Gastrocnemius medialis (tissue), 4 donors: ENCODE measurements around the gene METTL23. TPM values are rescaled to one million over a fixed set of nuclear protein-coding genes. Genes with fewer than 3 reads are reported as not detected.

Source experiments
- ATAC-seq, 2 donors: fragments of 150-250 bp; one replicate each; pipeline ENCODE4 v1.9.1; 2016
- DNase-seq, 2 donors: peaks; one replicate each; pipeline ENCODE4 v3.0.0-alpha.2; 2019
- H3K27ac ChIP-seq, 4 donors: fragments of 200-600 bp; sonication (generic); 1 replicate in 1 of 4; 2 replicates in 3 of 4; pipeline ENCODE4 v1.5.1; 2016 to 2018; ENCODE audit warnings: mild to moderate bottlenecking in 2 of 4, moderate library complexity in 1 of 4
- H3K27me3 ChIP-seq, 3 donors: fragments of 200-600 bp; sonication (generic) in 2 of 3; 1 replicate in 1 of 3; 2 replicates in 2 of 3; pipeline versions ENCODE4 v1.5.1 to v1.6.0; 2016 to 2019; ENCODE audit warnings: mild to moderate bottlenecking in 1 of 3, moderate library complexity in 1 of 3
- H3K36me3 ChIP-seq, 2 donors: fragments of 200-600 bp; sonication (generic) in 1 of 2; one replicate each; pipeline ENCODE4 v1.5.1; 2017 to 2018
- H3K4me1 ChIP-seq, 2 donors: fragments of 200-600 bp; sonication (generic) in 1 of 2; one replicate each; pipeline ENCODE4 v1.5.1; 2016 to 2017; ENCODE audit warnings: mild to moderate bottlenecking in 2 of 2
- H3K4me3 ChIP-seq, 4 donors: fragments of 200-600 bp; sonication (generic) in 3 of 4; 1 replicate in 1 of 4; 2 replicates in 3 of 4; pipeline ENCODE4 v1.5.1; 2016 to 2019; ENCODE audit warnings: mild to moderate bottlenecking in 2 of 4
- H3K9me3 ChIP-seq, 3 donors: fragments of 200-600 bp; sonication (generic) in 2 of 3; 1 replicate in 1 of 3; 2 replicates in 2 of 3; pipeline ENCODE4 v1.5.1; 2016 to 2019
- POLR2A ChIP-seq, 2 donors: fragments of 450-650 bp; IDR thresholded peaks; one replicate each; pipeline ENCODE4 v1.6.1; 2017; ENCODE audit warnings: antibody characterized with exemption in 2 of 2, mild to moderate bottlenecking in 2 of 2, moderate library complexity in 2 of 2
- in situ Hi-C, 4 donors: fragments of 200-750 bp; cut with MboI; loops; one replicate each; pipeline versions ENCODE4 v1.15.0 to v1.8.0; 2017; ENCODE audit warnings: low sequenced_read_pairs in 4 of 4
- intact Hi-C: fragments of 100-400 bp; cut with DNase I; formaldehyde crosslinking; loops from one replicate; pipeline ENCODE4 v1.15.1; 2023; ENCODE audit warnings: low total_unique reads
- total RNA-seq, 4 donors: library from RNA; depleted of rRNA; stranded (reverse); fragments of >200 nt; gene quantifications; one replicate each; pipeline versions ENCODE4 v1.1.0 to v1.2.3, GENCODE V29; 2016
- TF ChIP-seq, protein P1 (sequence below), 5 experiments: fragments of 450-650 bp in 3 of 5; fragments of 200-600 bp in 2 of 5; sonication (generic) in 2 of 5; IDR thresholded peaks in 4 of 5; conservative IDR thresholded peaks in 1 of 5; 1 replicate in 4 of 5; 2 replicates in 1 of 5; pipeline ENCODE4 v1.5.1; 2016 to 2019; ENCODE audit warnings: antibody characterized with exemption in 5 of 5, mild to moderate bottlenecking in 3 of 5, moderate library complexity in 3 of 5

METTL23 gene
- total RNA-seq, 4 donors from 2014 or later, result 23.9 to 35.5 (median 29.7) TPM

DNA sequence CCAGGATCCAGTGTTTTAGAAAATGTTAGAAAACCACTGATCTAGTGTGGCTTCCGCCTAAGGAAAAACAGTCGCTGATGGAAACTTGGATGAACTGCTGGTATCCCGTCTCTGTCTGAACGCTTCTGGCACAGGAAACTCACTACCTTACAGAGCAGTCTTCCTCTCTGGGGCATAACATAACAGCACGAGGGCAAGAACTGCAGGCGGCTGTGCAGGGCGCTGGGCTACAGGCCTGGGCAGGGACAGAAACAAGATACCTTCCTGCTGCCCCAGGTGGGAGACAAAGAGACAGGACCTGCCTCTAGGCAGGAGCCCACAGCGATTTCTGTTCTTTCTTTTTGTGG, 26.4 kb upstream of the METTL23 start:
- DNase-seq (no peak), ATAC-seq (peak; percentile 67 to 75)
- peak overlapping the region; percentile 88 to 92 (median 88) for H3K27ac ChIP-seq
- in situ Hi-C loops, result loop anchor here in 1 of 4 donors (25.0 kb wide), 1 partner anchor 138 kb away; a partner anchor contains a TSS
- peak overlapping the region; percentile 44 to 55 (median 48) for H3K4me3 ChIP-seq
- no peaks in the 10 kb centered on the region for H3K9me3 ChIP-seq
- H3K4me1 ChIP-seq, result peaks cover 55 to 74% of the 10 kb centered on the region in 2 donors
- H3K36me3 ChIP-seq, result no peaks in the 10 kb centered on the region
- no peak for TF ChIP-seq POLR2A (IDR thresholded peaks at IDR 0.05)
- TF ChIP-seq, protein P1, sequence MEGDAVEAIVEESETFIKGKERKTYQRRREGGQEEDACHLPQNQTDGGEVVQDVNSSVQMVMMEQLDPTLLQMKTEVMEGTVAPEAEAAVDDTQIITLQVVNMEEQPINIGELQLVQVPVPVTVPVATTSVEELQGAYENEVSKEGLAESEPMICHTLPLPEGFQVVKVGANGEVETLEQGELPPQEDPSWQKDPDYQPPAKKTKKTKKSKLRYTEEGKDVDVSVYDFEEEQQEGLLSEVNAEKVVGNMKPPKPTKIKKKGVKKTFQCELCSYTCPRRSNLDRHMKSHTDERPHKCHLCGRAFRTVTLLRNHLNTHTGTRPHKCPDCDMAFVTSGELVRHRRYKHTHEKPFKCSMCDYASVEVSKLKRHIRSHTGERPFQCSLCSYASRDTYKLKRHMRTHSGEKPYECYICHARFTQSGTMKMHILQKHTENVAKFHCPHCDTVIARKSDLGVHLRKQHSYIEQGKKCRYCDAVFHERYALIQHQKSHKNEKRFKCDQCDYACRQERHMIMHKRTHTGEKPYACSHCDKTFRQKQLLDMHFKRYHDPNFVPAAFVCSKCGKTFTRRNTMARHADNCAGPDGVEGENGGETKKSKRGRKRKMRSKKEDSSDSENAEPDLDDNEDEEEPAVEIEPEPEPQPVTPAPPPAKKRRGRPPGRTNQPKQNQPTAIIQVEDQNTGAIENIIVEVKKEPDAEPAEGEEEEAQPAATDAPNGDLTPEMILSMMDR (IDR thresholded peaks at IDR 0.05 in 4 of 5, conservative IDR thresholded peaks at IDR 0.05 in 1 of 5), result no peak
- H3K27me3 ChIP-seq, result no peaks in the 10 kb centered on the region
- intact Hi-C loops, result no loop called here

DNA sequence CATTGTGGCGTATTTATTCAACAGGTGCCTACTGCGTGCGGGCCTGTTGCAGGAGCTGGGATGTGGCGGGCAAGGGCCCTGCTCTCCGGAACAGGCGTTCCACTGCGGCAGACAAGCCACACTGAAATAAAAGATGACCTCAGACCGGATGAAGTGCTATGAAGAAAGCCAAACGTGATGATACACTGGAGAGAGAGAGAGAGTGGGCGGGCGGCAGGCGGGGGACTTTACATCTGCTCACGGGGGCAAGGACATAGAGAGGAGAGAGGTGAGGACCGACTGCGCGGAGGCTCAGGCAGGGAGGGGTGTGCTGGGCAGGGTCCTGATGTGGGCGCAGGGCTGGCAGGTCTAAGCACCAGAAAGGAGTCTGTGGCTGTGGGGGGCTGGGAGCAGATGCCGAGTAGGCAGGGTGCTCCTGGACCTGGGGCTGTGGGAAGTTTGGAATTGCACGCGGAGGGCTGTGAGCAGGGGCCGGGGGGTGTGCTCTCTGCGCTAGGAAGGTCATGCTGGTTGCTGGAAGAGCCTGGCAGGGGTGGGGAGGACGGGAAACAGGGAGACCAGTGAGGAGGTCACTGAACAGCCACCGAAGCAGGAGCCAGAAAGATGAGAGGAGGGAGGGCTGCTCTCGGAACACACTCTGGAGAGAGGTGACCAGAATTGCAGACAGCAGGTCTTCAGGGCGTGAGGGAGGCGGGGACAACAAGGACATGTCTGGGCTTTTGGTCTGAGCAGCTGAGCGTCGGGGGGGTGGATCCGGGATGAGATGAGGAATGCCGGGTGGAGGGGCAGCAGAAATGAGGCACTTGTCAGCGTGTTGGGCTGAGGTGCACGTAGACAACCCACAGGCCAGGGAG, 25.8 kb upstream of the METTL23 start:
- in situ Hi-C loops (loop anchor here in 1 of 4 donors (25.0 kb wide), 1 partner anchor 139 kb away; a partner anchor contains a TSS), intact Hi-C loops (no loop called here)
- ATAC-seq (peak; percentile 89 to 91), DNase-seq (peak; percentile 50 to 79)
- Histone ChIP-seq H3K27me3 (no peaks in the 10 kb centered on the region), H3K9me3 (no peaks in the 10 kb centered on the region), H3K4me3 (peak overlapping the region; percentile 44 to 55 (median 48)), H3K4me1 (peaks cover 49 to 72% of the 10 kb centered on the region in 2 donors), H3K36me3 (no peaks in the 10 kb centered on the region), H3K27ac (peak overlapping the region; percentile 88 to 92 (median 88))
- TF ChIP-seq POLR2A (IDR thresholded peaks at IDR 0.05), result peak; percentile 65 to 72
- TF ChIP-seq, protein P1 (IDR thresholded peaks at IDR 0.05 in 4 of 5, conservative IDR thresholded peaks at IDR 0.05 in 1 of 5), result no peak

DNA sequence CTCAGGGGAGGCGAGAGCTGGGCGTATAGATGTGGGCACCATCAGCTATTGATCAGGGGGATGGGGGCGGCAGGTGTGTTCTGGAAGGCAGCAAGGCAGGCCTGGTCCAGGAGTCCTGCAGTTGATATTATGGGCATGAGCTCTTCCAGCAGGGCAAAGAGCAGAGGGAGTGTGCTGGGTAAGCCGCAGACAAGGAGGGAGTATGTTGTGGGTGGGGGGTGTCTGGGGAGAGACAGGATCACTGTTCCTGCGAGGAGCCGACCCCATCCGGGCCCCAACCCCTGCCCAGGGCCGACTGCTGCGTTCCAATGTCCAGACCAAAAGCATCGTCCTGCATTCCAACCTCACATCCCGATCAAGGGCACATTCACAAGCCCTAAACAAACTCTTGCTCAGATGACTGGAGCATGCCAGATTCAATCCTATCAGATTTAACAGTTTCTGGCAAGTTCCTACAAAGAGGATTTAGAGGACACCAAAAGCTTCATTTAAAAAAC, 25.1 kb upstream of the METTL23 start:
- TF ChIP-seq, protein P1 (IDR thresholded peaks at IDR 0.05 in 4 of 5, conservative IDR thresholded peaks at IDR 0.05 in 1 of 5), result no peak
- Histone ChIP-seq H3K4me1 (peaks cover 42 to 66% of the 10 kb centered on the region in 2 donors), H3K27ac (peak overlapping the region; percentile 88 to 92 (median 88)), H3K9me3 (no peaks in the 10 kb centered on the region), H3K4me3 (no peak overlapping the region), H3K36me3 (no peaks in the 10 kb centered on the region), H3K27me3 (no peaks in the 10 kb centered on the region)
- no peak for DNase-seq
- no peak for ATAC-seq
- in situ Hi-C loops, result loop anchor here in 1 of 4 donors (25.0 kb wide), 1 partner anchor 139 kb away; a partner anchor contains a TSS
- intact Hi-C loops, result no loop called here

DNA sequence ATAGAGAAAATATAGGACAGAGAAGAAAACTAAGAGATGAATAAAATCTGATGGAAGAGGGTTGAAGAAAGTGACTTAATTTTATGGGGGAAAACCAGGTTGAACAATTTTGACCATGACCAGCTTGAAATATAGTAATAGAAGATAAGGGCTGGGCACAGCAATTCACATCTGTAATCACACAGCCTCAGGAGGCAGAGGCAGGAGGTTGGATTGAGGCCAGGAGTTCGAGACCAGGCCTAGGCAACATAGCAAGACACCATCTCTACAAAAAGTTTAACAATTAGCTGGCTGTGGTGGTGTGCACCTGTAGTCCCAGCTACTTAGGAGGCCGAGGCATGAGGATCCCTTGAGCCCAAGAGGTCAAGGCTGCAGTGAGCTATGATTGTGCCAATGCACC, 24.6 kb upstream of the METTL23 start:
- in situ Hi-C loops (loop anchor here in 1 of 4 donors (25.0 kb wide), 1 partner anchor 140 kb away; a partner anchor contains a TSS), intact Hi-C loops (no loop called here)
- TF ChIP-seq, protein P1 (IDR thresholded peaks at IDR 0.05 in 4 of 5, conservative IDR thresholded peaks at IDR 0.05 in 1 of 5), result no peak
- no peak for TF ChIP-seq POLR2A (IDR thresholded peaks at IDR 0.05)
- no peak for DNase-seq
- H3K27ac ChIP-seq, result peak overlapping the region in 3 of 4 donors; percentile 88 to 92 (median 88)
- H3K4me3 ChIP-seq, result no peak overlapping the region
- peaks cover 38 to 60% of the 10 kb centered on the region in 2 donors for H3K4me1 ChIP-seq
- H3K9me3 ChIP-seq, result no peaks in the 10 kb centered on the region
- ATAC-seq, result no peak
- H3K36me3 ChIP-seq, result no peaks in the 10 kb centered on the region
- H3K27me3 ChIP-seq, result no peaks in the 10 kb centered on the region
